Loucy (cell line): Measurements from ENCODE around the gene GNAL.

ENCODE experiments used
- EZH2phosphoT487 ChIP-seq: fragments of 200-600 bp; IDR thresholded peaks from 2 replicates; pipeline ENCODE4 v1.6.1; 2018; ENCODE audit warnings: antibody characterized with exemption, mild to moderate bottlenecking, moderate library complexity, borderline replicate concordance
- TF ChIP-seq, protein P1 (sequence below): fragments of 200-600 bp; sonication (generic); conservative IDR thresholded peaks from 2 replicates; pipeline ENCODE4 v1.5.1; 2014; ENCODE audit warnings: mild to moderate bottlenecking, antibody characterized with exemption, low read length

DNA sequence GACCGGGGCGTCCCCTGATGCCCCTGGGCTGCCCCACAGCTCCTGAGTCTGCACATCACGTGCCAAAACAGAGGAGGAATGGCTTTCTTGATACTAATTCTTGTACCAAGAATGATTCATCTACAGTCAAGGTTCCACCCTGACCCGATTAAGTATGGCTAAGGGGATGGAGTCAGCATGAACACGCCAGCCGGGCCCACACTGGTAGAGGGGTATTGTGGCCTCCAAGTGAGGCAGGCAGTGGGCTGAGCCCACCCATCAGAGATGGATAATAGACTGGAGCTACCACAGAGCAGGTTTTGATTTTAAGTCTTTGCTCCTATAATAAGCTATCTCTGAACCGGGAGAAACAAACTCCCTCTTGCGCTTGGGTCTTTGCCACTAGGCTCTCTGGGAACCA, 17.9 kb upstream of the GNAL start:
- no peak for TF ChIP-seq EZH2phosphoT487
- TF ChIP-seq, protein P1, sequence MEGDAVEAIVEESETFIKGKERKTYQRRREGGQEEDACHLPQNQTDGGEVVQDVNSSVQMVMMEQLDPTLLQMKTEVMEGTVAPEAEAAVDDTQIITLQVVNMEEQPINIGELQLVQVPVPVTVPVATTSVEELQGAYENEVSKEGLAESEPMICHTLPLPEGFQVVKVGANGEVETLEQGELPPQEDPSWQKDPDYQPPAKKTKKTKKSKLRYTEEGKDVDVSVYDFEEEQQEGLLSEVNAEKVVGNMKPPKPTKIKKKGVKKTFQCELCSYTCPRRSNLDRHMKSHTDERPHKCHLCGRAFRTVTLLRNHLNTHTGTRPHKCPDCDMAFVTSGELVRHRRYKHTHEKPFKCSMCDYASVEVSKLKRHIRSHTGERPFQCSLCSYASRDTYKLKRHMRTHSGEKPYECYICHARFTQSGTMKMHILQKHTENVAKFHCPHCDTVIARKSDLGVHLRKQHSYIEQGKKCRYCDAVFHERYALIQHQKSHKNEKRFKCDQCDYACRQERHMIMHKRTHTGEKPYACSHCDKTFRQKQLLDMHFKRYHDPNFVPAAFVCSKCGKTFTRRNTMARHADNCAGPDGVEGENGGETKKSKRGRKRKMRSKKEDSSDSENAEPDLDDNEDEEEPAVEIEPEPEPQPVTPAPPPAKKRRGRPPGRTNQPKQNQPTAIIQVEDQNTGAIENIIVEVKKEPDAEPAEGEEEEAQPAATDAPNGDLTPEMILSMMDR: no peak
